AG09309 (cell line): ENCODE measurements around the gene PPAT.

Source experiments
- DNase-seq: peaks from one replicate; pipeline ENCODE4 v3.0.0-alpha.2; 2010; ENCODE audit warnings: low read depth
- H3K4me3 ChIP-seq: 2 replicates; pipeline ENCODE4 v1.5.1; 2011; ENCODE audit warnings: mild to moderate bottlenecking, low read depth, low read length, moderate library complexity; ENCODE audit not compliant: control insufficient read depth
- CTCF ChIP-seq: IDR thresholded peaks from 2 replicates; pipeline ENCODE4 v1.5.1; 2011; ENCODE audit warnings: mild to moderate bottlenecking, low read depth, low read length, inconsistent platforms; ENCODE audit not compliant: insufficient read depth, control insufficient read depth; ENCODE audit errors: missing control alignments

Gene PPAT

GRCh38 chr4:56438766-56439165 lies 3.4 kb upstream of the PPAT start:
- DNase-seq: no peak
- no peak overlapping the region for H3K4me3 ChIP-seq
- TF ChIP-seq CTCF: no peak

GRCh38 chr4:56434599-56435139 lies 746 bp downstream of the PPAT start:
- TF ChIP-seq CTCF: no peak
- peak overlapping the region; percentile 91 for H3K4me3 ChIP-seq
- no peak for DNase-seq

- TF ChIP-seq CTCF: no peak
- no peak overlapping the region for H3K4me3 ChIP-seq
- no peak for DNase-seq
Observed at GRCh38 chr4:56433280-56433679, 2.1 kb downstream of the PPAT start.

- no peak overlapping the region for H3K4me3 ChIP-seq
- TF ChIP-seq CTCF: no peak
- DNase-seq: no peak
Observed at GRCh38 chr4:56430203-56430602, 5.2 kb downstream of the PPAT start.

GRCh38 chr4:56427179-56427578 lies 8.2 kb downstream of the PPAT start:
- no peak for TF ChIP-seq CTCF
- no peak overlapping the region for H3K4me3 ChIP-seq
- DNase-seq: no peak

GRCh38 chr4:56426273-56426672 lies 9.1 kb downstream of the PPAT start:
- TF ChIP-seq CTCF: no peak
- no peak for DNase-seq
- no peak overlapping the region for H3K4me3 ChIP-seq

- no peak for DNase-seq
- TF ChIP-seq CTCF: no peak
- H3K4me3 ChIP-seq: no peak overlapping the region
Observed at GRCh38 chr4:56425518-56425917, 9.9 kb downstream of the PPAT start.
